Adipose tissue (tissue), 3 donors: ENCODE results near the gene SNAI3. TPM values are rescaled to one million over a fixed set of nuclear protein-coding genes. Genes with fewer than 3 reads are reported as not detected.

Source experiments
- H3K27ac ChIP-seq: one replicate; pipeline ENCODE4 v1.5.1; 2013; ENCODE audit warnings: low read depth, low read length
- WGBS, 3 donors: extraction: QIAGEN DNeasy Blood & Tissue Kit; methylation state at CpG; one replicate each; pipeline ENCODE4 v1.1.7; 2013; 5-methylcytosine and 5-hydroxymethylcytosine counted together
- polyA plus RNA-seq, 3 donors: library from polyadenylated mRNA; stranded (reverse); fragments of 200-250 nt; gene quantifications; one replicate each; pipeline ENCODE4 v1.2.3, GENCODE V29; 2013
- donor health status: healthy with polysubstance abuse.
- donor health status: Bipolar disorder and iron deficiency.
- donor health status: healthy.

Gene SNAI3
- polyA plus RNA-seq, 3 donors: 0.22 to 0.71 (median 0.45) TPM

DNA sequence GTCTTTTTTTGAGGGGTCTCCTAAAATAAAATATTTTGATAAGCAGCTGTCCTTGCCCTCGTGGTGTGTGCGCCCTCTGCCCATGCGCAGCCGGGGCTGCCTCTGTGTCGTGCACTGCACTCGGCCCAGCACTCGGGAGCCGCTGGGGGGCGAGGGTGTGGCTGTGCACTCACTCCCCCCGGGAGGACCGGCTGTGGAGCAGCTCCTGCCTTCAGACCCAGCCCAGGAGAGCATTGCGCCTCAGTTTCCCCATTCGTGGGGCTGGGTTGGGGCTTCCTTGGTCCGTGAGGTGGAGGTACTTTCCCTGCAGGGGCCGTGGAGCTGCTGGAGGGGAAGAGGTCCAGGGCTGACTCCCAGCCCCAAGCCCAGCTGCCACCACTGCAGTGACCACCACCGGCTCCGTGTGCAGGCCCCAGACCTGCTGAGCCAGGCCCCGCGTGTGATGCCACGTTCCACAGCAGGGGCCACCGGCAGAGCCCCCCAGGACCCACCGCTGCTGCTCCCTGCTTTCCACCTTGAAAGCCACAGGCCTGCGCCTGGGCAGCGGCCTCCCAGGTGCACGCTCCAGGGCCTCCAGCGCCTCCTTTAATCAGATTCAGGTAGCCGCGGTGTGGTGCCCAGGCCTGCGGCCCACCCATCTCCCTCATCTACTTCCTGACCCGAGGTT is 54.3 kb downstream of the SNAI3 start:
- no peak overlapping the region for H3K27ac ChIP-seq
- WGBS, 3 donors: 89 to 93% (median 90%) methylated on average over 30 of the region's 30 CpGs

DNA sequence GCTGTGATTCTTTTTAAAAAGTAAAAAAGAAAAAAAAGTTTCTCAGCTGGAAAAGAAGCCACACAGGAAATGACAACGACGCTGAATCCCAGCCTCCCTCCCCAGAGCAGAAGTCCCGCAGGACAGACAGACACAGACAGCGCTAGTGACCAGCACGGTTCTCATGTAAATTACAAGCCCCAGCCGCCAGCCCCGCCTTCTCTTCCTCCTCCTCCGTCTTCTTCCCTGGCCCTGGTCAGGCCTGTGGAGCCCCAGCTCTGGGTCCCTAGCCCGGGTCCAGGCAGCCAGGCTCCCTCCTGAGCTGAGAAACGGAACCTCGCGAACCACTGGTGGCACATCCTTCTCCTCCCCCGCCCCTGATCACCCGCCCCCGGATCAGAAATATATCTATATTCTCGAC is 54.9 kb downstream of the SNAI3 start:
- H3K27ac ChIP-seq: no peak overlapping the region
- 69 to 84% (median 70%) methylated on average over 16 of the region's 16 CpGs for WGBS, 3 donors

GRCh38 chr16:88630941-88631340 is 55.4 kb downstream of the SNAI3 start:
- 89 to 92% (median 91%) methylated on average over 23 of the region's 23 CpGs for WGBS, 3 donors
- no peak overlapping the region for H3K27ac ChIP-seq

- 89 to 95% (median 90%) methylated on average over 11 to 12 of the region's 12 CpGs for WGBS, 3 donors
- no peak overlapping the region for H3K27ac ChIP-seq
These were observed 55.9 kb downstream of the SNAI3 start for GRCh38 chr16:88630433-88630832.

GRCh38 chr16:88629835-88630234 is 56.5 kb downstream of the SNAI3 start:
- no peak overlapping the region for H3K27ac ChIP-seq
- 83 to 88% (median 85%) methylated on average over 9 of the region's 9 CpGs for WGBS, 3 donors

GRCh38 chr16:88628512-88628974 is 57.8 kb downstream of the SNAI3 start:
- H3K27ac ChIP-seq: no peak overlapping the region

More at GRCh38 chr16:88628512-88628974, 57.8 kb downstream of the SNAI3 start:
- whole genome bisulfite sequencing, 3 donors: 61 to 73% (median 64%) methylated on average over 12 of the region's 12 CpGs

Other genes starting within 250 kb of the SNAI3 start
- gene ZFPM1, start 233.2 kb downstream of the SNAI3 start, polyA plus RNA-seq: 1 to 10 TPM; 1.8 to 5.9 (median 3.6) TPM
- gene ZC3H18, start 116.1 kb downstream of the SNAI3 start, polyA plus RNA-seq: 10 to 100 TPM; 11.1 to 27.0 (median 26.0) TPM
- not detected for gene IL17C, start 47.9 kb downstream of the SNAI3 start, polyA plus RNA-seq
- gene CYBA, start 35.5 kb downstream of the SNAI3 start, polyA plus RNA-seq: 100 to 1,000 TPM in 1 of 3 donors, 10 to 100 TPM in 2; 70.7 to 195 (median 93.1) TPM
- 10 to 100 TPM; 22.6 to 34.5 (median 31.2) TPM for gene MVD, start 23.4 kb downstream of the SNAI3 start, polyA plus RNA-seq
- gene RNF166, start 19.9 kb upstream of the SNAI3 start, polyA plus RNA-seq: 10 to 100 TPM in 2 of 3 donors, 1 to 10 TPM in 1; 9.8 to 25.9 (median 13.8) TPM
- gene CTU2, start 20.0 kb upstream of the SNAI3 start, polyA plus RNA-seq: 10 to 100 TPM in 2 of 3 donors, 1 to 10 TPM in 1; 9.5 to 19.3 (median 17.3) TPM
- gene PIEZO1, start 98.7 kb upstream of the SNAI3 start, polyA plus RNA-seq: 100 to 1,000 TPM in 2 of 3 donors, 10 to 100 TPM in 1; 61.0 to 436 (median 237) TPM
- 1 to 10 TPM in 1 of 3 donors, under 1 TPM in 2; 0.33 to 2.6 (median 0.60) TPM for gene CDT1, start 117.3 kb upstream of the SNAI3 start, polyA plus RNA-seq
- 100 to 1,000 TPM; 162 to 256 (median 227) TPM for gene APRT, start 125.4 kb upstream of the SNAI3 start, polyA plus RNA-seq
- 10 to 100 TPM in 2 of 3 donors, 1 to 10 TPM in 1; 6.3 to 23.8 (median 18.9) TPM for gene GALNS, start 170.4 kb upstream of the SNAI3 start, polyA plus RNA-seq
- gene TRAPPC2L, start 170.6 kb upstream of the SNAI3 start, polyA plus RNA-seq: 10 to 100 TPM; 25.4 to 56.8 (median 47.6) TPM
- under 1 TPM in 2 of 3 donors, not detected in 1; 0.07 to 0.09 TPM for gene PABPN1L, start 180.2 kb upstream of the SNAI3 start, polyA plus RNA-seq